ENCODE results near the gene HOXC11.

Gene HOXC11

GRCh38 chr12:54015018-54015931 lies 42.3 kb downstream of the HOXC11 start:
- DNase-seq (ENCODE audit: low spot score in 2 of 2), result no peak
- peak overlapping the region; percentile 68 for H3K27ac Mint-ChIP-seq
- H3K27me3 Mint-ChIP-seq, result peaks cover 29% of the 10 kb centered on the region
- peaks cover 1% of the 10 kb centered on the region for H3K9me3 Mint-ChIP-seq
- H3K4me3 Mint-ChIP-seq, result no peak overlapping the region
- H3K4me1 Mint-ChIP-seq, result peaks cover 22% of the 10 kb centered on the region
- ATAC-seq (ENCODE audit: low read depth), result no peak
- peaks cover 2% of the 10 kb centered on the region for H3K36me3 Mint-ChIP-seq

DNA sequence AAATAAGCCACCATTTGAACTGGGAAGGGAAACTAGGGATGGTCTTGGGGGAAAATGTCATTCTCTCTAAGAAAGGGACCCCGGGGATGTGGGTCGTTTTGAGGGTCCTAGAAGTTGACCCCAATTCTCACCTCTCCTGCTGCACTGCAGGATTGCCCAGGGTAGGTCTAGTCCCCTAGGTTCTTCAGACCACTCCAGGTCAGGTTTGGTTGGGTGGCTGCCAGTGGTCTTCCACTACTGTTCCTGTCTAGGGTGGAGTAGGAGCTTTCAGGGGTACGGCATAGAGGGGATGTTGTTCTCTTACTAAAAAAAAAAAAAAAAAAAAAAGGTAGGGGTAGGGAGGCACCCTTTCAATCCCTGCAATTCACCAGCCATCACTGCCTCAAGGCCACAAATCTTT lies 43.1 kb downstream of the HOXC11 start:
- Mint-ChIP-seq H3K27ac (no peak overlapping the region), H3K4me3 (no peak overlapping the region), H3K27me3 (peaks cover 26% of the 10 kb centered on the region), H3K9me3 (peaks cover 1% of the 10 kb centered on the region), H3K4me1 (peaks cover 21% of the 10 kb centered on the region), H3K36me3 (peaks cover 2% of the 10 kb centered on the region)
- ATAC-seq (ENCODE audit: low read depth) (no peak), DNase-seq (ENCODE audit: low spot score in 2 of 2) (no peak)

DNA sequence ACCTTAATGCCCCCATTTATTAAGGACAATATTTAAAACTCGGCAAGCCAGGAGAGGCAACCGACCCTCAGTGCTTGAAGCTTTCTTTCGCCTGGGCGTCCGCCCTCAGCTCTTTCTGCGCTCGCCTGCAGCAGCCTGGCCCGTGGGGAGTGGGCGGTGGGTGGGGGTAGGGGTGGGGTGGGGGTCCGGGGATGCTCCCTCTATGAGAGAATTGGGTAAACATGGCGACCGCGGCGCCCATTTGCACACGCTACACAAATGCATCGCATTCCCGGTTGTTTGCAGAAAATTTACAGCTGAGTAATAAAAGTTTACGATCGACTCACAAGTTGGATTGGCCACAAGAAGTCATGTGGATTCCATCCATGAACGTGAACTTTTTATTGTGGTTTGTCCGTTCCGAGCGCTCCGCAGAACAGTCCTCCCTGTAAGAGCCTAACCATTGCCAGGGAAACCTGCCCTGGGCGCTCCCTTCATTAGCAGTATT lies 43.6 kb downstream of the HOXC11 start:
- ATAC-seq (ENCODE audit: low read depth) (no peak), DNase-seq (ENCODE audit: low spot score in 2 of 2) (no peak)
- Mint-ChIP-seq H3K27me3 (peaks cover 23% of the 10 kb centered on the region), H3K27ac (no peak overlapping the region), H3K4me3 (no peak overlapping the region), H3K36me3 (peaks cover 2% of the 10 kb centered on the region), H3K4me1 (peaks cover 17% of the 10 kb centered on the region), H3K9me3 (peaks cover 1% of the 10 kb centered on the region)

DNA sequence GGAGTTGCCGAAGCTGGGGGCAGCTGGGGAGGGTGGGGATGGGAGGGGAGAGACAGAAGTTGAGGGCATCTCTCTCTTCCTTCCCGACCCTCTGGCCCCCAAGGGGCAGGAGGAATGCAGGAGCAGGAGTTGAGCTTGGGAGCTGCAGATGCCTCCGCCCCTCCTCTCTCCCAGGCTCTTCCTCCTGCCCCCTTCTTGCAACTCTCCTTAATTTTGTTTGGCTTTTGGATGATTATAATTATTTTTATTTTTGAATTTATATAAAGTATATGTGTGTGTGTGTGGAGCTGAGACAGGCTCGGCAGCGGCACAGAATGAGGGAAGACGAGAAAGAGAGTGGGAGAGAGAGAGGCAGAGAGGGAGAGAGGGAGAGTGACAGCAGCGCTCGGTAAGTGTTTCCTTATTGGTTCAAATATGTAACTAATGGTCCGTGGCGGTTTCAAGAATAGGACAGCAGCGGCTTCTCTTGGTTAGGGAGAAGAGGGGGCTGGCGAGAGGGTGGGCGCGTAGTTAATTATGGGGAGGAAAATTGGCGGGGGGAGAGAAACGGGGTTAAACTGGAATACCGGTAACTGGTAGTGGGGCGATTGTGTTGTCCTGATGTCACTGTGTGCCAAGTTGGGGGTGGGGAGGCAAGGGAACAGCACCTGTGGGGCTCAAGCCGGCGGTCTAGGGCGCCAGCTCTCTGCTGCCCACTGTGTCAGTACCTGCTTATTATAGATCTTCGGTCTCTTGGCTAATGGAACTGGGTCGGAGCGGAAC lies 44.3 kb downstream of the HOXC11 start:
- Mint-ChIP-seq H3K27me3 (peaks cover 22% of the 10 kb centered on the region), H3K36me3 (peaks cover 2% of the 10 kb centered on the region)

GRCh38 chr12:54017878-54018467 lies 45.0 kb downstream of the HOXC11 start:
- Mint-ChIP-seq H3K36me3 (peaks cover 2% of the 10 kb centered on the region), H3K27me3 (peaks cover 20% of the 10 kb centered on the region), H3K4me1 (peaks cover 19% of the 10 kb centered on the region), H3K4me3 (peak overlapping the region; percentile 86), H3K9me3 (peaks cover 1% of the 10 kb centered on the region), H3K27ac (peak overlapping the region; percentile 85)
- ATAC-seq (ENCODE audit: low read depth) (peak; percentile 81), DNase-seq (ENCODE audit: low spot score in 2 of 2) (peak; percentile 71 to 72)

More for the DNA sequence above, 44.3 kb downstream of the HOXC11 start:
- peaks cover 19% of the 10 kb centered on the region for H3K4me1 Mint-ChIP-seq
- peak overlapping the region; percentile 85 for H3K27ac Mint-ChIP-seq
- DNase-seq (ENCODE audit: low spot score in 2 of 2) (no peak), ATAC-seq (ENCODE audit: low read depth) (peak; percentile 34)
- H3K4me3 Mint-ChIP-seq, result peak overlapping the region; percentile 86
- H3K9me3 Mint-ChIP-seq, result peaks cover 1% of the 10 kb centered on the region

- peaks cover 2% of the 10 kb centered on the region for H3K36me3 Mint-ChIP-seq
- peak overlapping the region; percentile 86 for H3K4me3 Mint-ChIP-seq
- ATAC-seq (ENCODE audit: low read depth) (no peak), DNase-seq (ENCODE audit: low spot score in 2 of 2) (no peak)
- peaks cover 19% of the 10 kb centered on the region for H3K27me3 Mint-ChIP-seq
- H3K9me3 Mint-ChIP-seq, result peaks cover 1% of the 10 kb centered on the region
- H3K4me1 Mint-ChIP-seq, result peaks cover 19% of the 10 kb centered on the region
- H3K27ac Mint-ChIP-seq, result peak overlapping the region; percentile 85
Observed at GRCh38 chr12:54018468-54018984, 45.6 kb downstream of the HOXC11 start.

DNA sequence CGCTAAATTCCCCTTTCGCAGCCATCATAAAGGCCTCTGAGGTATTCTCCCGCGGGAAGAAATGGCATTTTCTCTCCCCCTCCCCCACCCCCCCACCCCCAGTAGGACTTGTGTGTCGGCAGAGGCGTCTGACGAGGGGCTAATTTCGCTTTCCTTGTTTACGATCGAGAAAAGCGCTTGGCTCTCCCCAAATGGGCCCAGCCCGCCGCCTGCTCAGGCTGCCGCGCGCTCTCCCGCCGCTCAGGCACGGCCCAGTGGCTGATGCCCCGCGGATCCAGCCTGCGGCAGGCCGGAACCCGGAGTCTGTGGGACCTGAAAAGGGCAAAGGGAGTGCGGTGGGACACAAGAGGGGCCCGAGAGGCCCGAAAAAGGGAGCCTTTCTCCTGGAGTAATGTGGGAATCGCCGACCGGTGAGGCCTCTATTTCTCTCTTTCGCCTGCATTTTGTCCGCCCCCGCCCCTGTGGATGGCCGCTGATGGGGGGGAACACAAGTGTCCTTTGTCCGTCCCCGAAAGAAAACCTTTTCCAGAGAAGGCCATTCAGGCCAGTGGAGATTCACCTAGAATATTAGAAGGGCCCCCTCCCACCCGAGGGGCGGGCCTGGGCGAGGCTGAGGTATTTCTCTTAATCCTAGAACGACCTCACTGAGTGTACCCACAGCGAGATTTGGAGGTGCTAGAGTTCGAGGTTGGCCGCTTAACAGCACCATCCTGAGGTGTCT lies 46.3 kb downstream of the HOXC11 start:
- H3K4me1 Mint-ChIP-seq, result peaks cover 19% of the 10 kb centered on the region
- H3K27me3 Mint-ChIP-seq, result peaks cover 22% of the 10 kb centered on the region
- H3K27ac Mint-ChIP-seq, result no peak overlapping the region
- peak overlapping the region; percentile 41 for H3K4me3 Mint-ChIP-seq
- ATAC-seq (ENCODE audit: low read depth), result no peak
- no peak for DNase-seq (ENCODE audit: low spot score in 2 of 2)
- peaks cover 2% of the 10 kb centered on the region for H3K36me3 Mint-ChIP-seq
- H3K9me3 Mint-ChIP-seq, result peaks cover 1% of the 10 kb centered on the region

GRCh38 chr12:54019924-54020590 lies 47.1 kb downstream of the HOXC11 start:
- Mint-ChIP-seq H3K36me3 (peaks cover 2% of the 10 kb centered on the region), H3K27me3 (peaks cover 23% of the 10 kb centered on the region), H3K4me3 (no peak overlapping the region), H3K4me1 (peaks cover 19% of the 10 kb centered on the region), H3K9me3 (peaks cover 1% of the 10 kb centered on the region), H3K27ac (no peak overlapping the region)
- DNase-seq (ENCODE audit: low spot score in 2 of 2) (no peak), ATAC-seq (ENCODE audit: low read depth) (no peak)

GRCh38 chr12:54020591-54021405 lies 47.9 kb downstream of the HOXC11 start:
- H3K27ac Mint-ChIP-seq, result no peak overlapping the region
- peaks cover 19% of the 10 kb centered on the region for H3K4me1 Mint-ChIP-seq
- peaks cover 1% of the 10 kb centered on the region for H3K9me3 Mint-ChIP-seq
- no peak overlapping the region for H3K4me3 Mint-ChIP-seq
- no peak for ATAC-seq (ENCODE audit: low read depth)
- DNase-seq (ENCODE audit: low spot score in 2 of 2), result no peak
- peaks cover 23% of the 10 kb centered on the region for H3K27me3 Mint-ChIP-seq
- H3K36me3 Mint-ChIP-seq, result peaks cover 2% of the 10 kb centered on the region

DNA sequence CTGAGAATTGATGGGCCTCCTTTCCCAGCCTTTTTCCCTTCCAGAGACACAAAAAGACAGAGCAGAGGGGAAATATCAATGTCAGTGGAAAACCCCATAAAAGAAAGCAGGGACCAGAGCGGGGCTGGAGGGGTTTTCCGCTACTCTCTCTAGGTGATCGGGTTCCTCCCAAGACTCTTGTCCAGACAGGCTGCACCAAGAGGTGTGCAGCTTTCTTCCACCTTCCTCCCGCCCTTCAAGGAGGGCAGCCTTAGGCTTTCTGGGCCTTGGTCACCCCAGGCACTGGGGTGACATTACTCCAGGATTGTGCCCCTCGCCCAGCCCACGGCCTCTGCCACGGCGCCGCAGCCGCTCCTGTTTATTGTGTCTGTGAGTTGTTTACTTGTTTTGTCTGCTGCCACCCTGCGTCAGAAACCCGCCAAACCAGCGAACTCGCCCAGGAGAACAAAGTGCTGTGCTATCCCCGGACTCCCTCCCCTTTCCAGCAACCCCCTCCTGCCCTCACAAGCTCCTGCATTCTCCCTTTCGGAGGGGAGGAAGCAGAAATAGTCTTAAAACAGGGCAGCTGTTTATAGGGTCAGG lies 48.6 kb downstream of the HOXC11 start:
- peaks cover 2% of the 10 kb centered on the region for H3K36me3 Mint-ChIP-seq
- no peak overlapping the region for H3K27ac Mint-ChIP-seq
- H3K9me3 Mint-ChIP-seq, result peaks cover 1% of the 10 kb centered on the region
- H3K4me3 Mint-ChIP-seq, result no peak overlapping the region
- peak; percentile 21 for ATAC-seq (ENCODE audit: low read depth)
- H3K4me1 Mint-ChIP-seq, result peaks cover 19% of the 10 kb centered on the region
- no peak for DNase-seq (ENCODE audit: low spot score in 2 of 2)
- peaks cover 26% of the 10 kb centered on the region for H3K27me3 Mint-ChIP-seq

- Mint-ChIP-seq H3K36me3 (no peaks in the 10 kb centered on the region), H3K4me1 (peaks cover 8% of the 10 kb centered on the region), H3K27ac (no peak overlapping the region), H3K4me3 (no peak overlapping the region), H3K27me3 (peaks cover 26% of the 10 kb centered on the region), H3K9me3 (no peaks in the 10 kb centered on the region)
- ATAC-seq (ENCODE audit: low read depth) (no peak), DNase-seq (ENCODE audit: low spot score in 2 of 2) (no peak)
Observed at GRCh38 chr12:54022960-54023884, 50.3 kb downstream of the HOXC11 start.
